Measurements from ENCODE around the gene PSMD13.

Gene PSMD13

DNA sequence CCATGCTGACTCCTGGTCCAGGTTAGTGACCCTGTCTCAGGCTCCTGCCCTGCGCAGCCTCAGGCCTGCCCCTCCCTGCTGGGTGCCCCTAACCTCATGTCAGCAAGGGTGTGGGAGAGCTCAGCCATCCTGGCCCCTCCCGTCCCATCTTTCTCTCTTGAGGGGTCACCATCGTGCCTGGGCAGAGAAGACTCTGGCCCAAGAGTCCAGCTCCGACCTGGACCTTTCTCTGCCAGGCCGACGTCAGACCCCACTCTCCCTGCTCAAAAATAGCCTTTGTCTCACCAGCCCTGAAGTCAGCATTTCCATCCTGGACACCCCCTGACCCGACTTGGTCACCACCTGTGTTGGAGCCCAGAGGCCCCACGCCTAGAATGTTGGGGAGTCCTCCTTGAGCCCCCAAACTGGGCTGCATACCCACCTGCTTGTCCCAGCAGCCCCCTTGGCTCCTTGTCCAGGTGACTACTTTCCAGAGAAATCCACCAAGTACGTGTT lies 39.0 kb upstream of the PSMD13 start:
- no peak for TF ChIP-seq EZH2phosphoT487 (IDR thresholded peaks at IDR 0.05; ENCODE audit: low read length)
- TF ChIP-seq, protein P1, sequence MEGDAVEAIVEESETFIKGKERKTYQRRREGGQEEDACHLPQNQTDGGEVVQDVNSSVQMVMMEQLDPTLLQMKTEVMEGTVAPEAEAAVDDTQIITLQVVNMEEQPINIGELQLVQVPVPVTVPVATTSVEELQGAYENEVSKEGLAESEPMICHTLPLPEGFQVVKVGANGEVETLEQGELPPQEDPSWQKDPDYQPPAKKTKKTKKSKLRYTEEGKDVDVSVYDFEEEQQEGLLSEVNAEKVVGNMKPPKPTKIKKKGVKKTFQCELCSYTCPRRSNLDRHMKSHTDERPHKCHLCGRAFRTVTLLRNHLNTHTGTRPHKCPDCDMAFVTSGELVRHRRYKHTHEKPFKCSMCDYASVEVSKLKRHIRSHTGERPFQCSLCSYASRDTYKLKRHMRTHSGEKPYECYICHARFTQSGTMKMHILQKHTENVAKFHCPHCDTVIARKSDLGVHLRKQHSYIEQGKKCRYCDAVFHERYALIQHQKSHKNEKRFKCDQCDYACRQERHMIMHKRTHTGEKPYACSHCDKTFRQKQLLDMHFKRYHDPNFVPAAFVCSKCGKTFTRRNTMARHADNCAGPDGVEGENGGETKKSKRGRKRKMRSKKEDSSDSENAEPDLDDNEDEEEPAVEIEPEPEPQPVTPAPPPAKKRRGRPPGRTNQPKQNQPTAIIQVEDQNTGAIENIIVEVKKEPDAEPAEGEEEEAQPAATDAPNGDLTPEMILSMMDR (IDR thresholded peaks at IDR 0.05; ENCODE audit: low read length): no peak
- TF ChIP-seq EZH2 (optimal IDR thresholded peaks at IDR 0.05; ENCODE audit: low read depth, low read length): no peak
- Histone ChIP-seq H2AFZ (ENCODE audit: low read length) (no peak overlapping the region), H3K36me3 (replicated peaks; ENCODE audit: insufficient read depth, low read length) (no peaks in the 10 kb centered on the region), H3K4me2 (ENCODE audit: low read depth, low read length) (no peak overlapping the region), H3K79me2 (ENCODE audit: low read length) (no peaks in the 10 kb centered on the region), H3K9me2 (replicated peaks; ENCODE audit: insufficient read depth, low read length) (no peaks in the 10 kb centered on the region), H3K9me3 (replicated peaks; ENCODE audit: insufficient read depth, low read length) (no peaks in the 10 kb centered on the region), H3F3A (ENCODE audit: insufficient read depth, low read length) (no peaks in the 10 kb centered on the region), H3K27ac (ENCODE audit: low read length) (no peak overlapping the region), H4K20me1 (ENCODE audit: insufficient read depth, low read length) (no peaks in the 10 kb centered on the region), H3K4me3 (ENCODE audit: low read length) (no peak overlapping the region), H3K4me1 (ENCODE audit: low read length) (no peaks in the 10 kb centered on the region), H3K27me3 (replicated peaks; ENCODE audit: insufficient read depth, low read length) (no peaks in the 10 kb centered on the region; the same call in 1 of the 2 replicates), H3K9ac (ENCODE audit: low read length) (no peak overlapping the region)
- DNase-seq: no peak

GRCh38 chr11:198236-198806 lies 38.5 kb upstream of the PSMD13 start:
- no peak for DNase-seq
- TF ChIP-seq EZH2phosphoT487 (IDR thresholded peaks at IDR 0.05; ENCODE audit: low read length): no peak
- H3K4me3 ChIP-seq (ENCODE audit: low read length): no peak overlapping the region
- H3K27me3 ChIP-seq (replicated peaks; ENCODE audit: insufficient read depth, low read length): no peaks in the 10 kb centered on the region; the same call in 1 of the 2 replicates
- no peaks in the 10 kb centered on the region for H3K9me2 ChIP-seq (replicated peaks; ENCODE audit: insufficient read depth, low read length)
- no peaks in the 10 kb centered on the region for H3K9me3 ChIP-seq (replicated peaks; ENCODE audit: insufficient read depth, low read length)
- H4K20me1 ChIP-seq (ENCODE audit: insufficient read depth, low read length): no peaks in the 10 kb centered on the region
- H3K27ac ChIP-seq (ENCODE audit: low read length): no peak overlapping the region
- H3K79me2 ChIP-seq (ENCODE audit: low read length): no peaks in the 10 kb centered on the region
- no peak overlapping the region for H3K4me2 ChIP-seq (ENCODE audit: low read depth, low read length)
- no peak overlapping the region for H2AFZ ChIP-seq (ENCODE audit: low read length)
- no peaks in the 10 kb centered on the region for H3F3A ChIP-seq (ENCODE audit: insufficient read depth, low read length)
- H3K9ac ChIP-seq (ENCODE audit: low read length): no peak overlapping the region
- H3K36me3 ChIP-seq (replicated peaks; ENCODE audit: insufficient read depth, low read length): no peaks in the 10 kb centered on the region
- no peaks in the 10 kb centered on the region for H3K4me1 ChIP-seq (ENCODE audit: low read length)

DNA sequence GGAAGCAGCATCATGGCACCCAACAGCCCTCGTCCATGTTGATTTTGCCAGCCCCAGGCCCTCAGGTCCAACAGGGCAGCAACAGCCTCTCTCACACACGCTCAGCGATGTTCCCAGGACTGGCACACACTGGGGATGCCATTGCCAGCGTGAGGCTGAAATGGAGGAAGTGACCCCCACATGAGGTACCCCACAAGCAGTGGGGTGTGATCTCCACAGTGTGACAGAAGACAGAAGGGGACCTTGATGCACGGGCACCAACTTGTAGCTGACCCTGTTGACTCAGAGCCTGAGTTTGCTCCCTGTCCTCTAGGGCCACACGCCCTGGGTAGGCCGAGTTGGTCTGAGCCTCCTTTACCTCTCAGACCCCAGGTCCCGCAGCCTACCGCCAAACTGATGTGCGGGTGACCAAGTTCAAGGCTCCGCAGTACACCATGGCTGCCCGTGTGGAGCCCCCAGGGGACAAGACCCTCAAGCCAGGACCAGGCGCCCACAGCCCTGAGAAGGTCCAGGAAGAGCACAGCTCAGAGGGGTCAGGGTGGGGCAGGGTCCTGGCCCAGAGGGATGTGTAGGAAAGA lies 37.7 kb upstream of the PSMD13 start:
- no peaks in the 10 kb centered on the region for H3K79me2 ChIP-seq (ENCODE audit: low read length)
- H3K4me1 ChIP-seq (ENCODE audit: low read length): no peaks in the 10 kb centered on the region
- TF ChIP-seq, protein P1 (IDR thresholded peaks at IDR 0.05; ENCODE audit: low read length): no peak
- TF ChIP-seq EZH2phosphoT487 (IDR thresholded peaks at IDR 0.05; ENCODE audit: low read length): no peak
- TF ChIP-seq EZH2 (optimal IDR thresholded peaks at IDR 0.05; ENCODE audit: low read depth, low read length): no peak
- H3K9me2 ChIP-seq (replicated peaks; ENCODE audit: insufficient read depth, low read length): no peaks in the 10 kb centered on the region
- H3K27me3 ChIP-seq (replicated peaks; ENCODE audit: insufficient read depth, low read length): no peaks in the 10 kb centered on the region
- H3K9ac ChIP-seq (ENCODE audit: low read length): no peak overlapping the region
- H2AFZ ChIP-seq (ENCODE audit: low read length): no peak overlapping the region
- no peaks in the 10 kb centered on the region for H3K36me3 ChIP-seq (replicated peaks; ENCODE audit: insufficient read depth, low read length)
- H3K27ac ChIP-seq (ENCODE audit: low read length): no peak overlapping the region
- H3K4me3 ChIP-seq (ENCODE audit: low read length): no peak overlapping the region
- H3F3A ChIP-seq (ENCODE audit: insufficient read depth, low read length): no peaks in the 10 kb centered on the region
- H3K4me2 ChIP-seq (ENCODE audit: low read depth, low read length): no peak overlapping the region
- H4K20me1 ChIP-seq (ENCODE audit: insufficient read depth, low read length): no peaks in the 10 kb centered on the region; the same call in 1 of the 2 replicates
- no peaks in the 10 kb centered on the region for H3K9me3 ChIP-seq (replicated peaks; ENCODE audit: insufficient read depth, low read length)
- DNase-seq: no peak

DNA sequence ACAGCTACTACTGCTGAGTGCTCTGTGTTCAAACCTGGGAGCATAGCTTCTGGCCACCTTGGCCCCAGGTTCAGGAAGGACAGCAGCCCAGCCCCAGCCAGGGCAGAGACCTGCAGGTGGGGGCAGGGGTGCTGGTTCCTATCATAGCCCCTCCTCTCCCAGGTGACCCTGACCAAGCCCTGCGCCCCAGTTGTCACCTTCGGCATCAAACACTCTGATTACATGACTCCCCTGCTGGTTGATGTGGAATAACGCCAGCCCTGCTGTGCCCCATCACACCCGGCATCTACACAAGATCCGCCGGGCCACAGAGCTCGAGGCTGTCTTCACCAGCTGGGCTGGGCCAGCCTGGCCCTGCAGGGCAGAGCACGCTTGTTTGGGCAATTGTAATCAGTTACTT lies 37.0 kb upstream of the PSMD13 start:
- no peaks in the 10 kb centered on the region for H3K9me2 ChIP-seq (replicated peaks; ENCODE audit: insufficient read depth, low read length)
- H3K27me3 ChIP-seq (replicated peaks; ENCODE audit: insufficient read depth, low read length): no peaks in the 10 kb centered on the region
- no peaks in the 10 kb centered on the region for H3K4me1 ChIP-seq (ENCODE audit: low read length)
- no peak for DNase-seq
- no peaks in the 10 kb centered on the region for H3K9me3 ChIP-seq (replicated peaks; ENCODE audit: insufficient read depth, low read length)
- H3K4me3 ChIP-seq (ENCODE audit: low read length): no peak overlapping the region
- no peak overlapping the region for H3K9ac ChIP-seq (ENCODE audit: low read length)
- H2AFZ ChIP-seq (ENCODE audit: low read length): no peak overlapping the region
- H3F3A ChIP-seq (ENCODE audit: insufficient read depth, low read length): no peaks in the 10 kb centered on the region
- no peak overlapping the region for H3K27ac ChIP-seq (ENCODE audit: low read length)
- no peaks in the 10 kb centered on the region for H3K36me3 ChIP-seq (replicated peaks; ENCODE audit: insufficient read depth, low read length)
- peaks cover 2% of the 10 kb centered on the region; the same call in 1 of the 2 replicates for H3K79me2 ChIP-seq (ENCODE audit: low read length)
- H4K20me1 ChIP-seq (ENCODE audit: insufficient read depth, low read length): no peaks in the 10 kb centered on the region; the same call in 1 of the 2 replicates
- TF ChIP-seq EZH2 (optimal IDR thresholded peaks at IDR 0.05; ENCODE audit: low read depth, low read length) (no peak), EZH2phosphoT487 (IDR thresholded peaks at IDR 0.05; ENCODE audit: low read length) (no peak)
- TF ChIP-seq, protein P1 (IDR thresholded peaks at IDR 0.05; ENCODE audit: low read length): no peak
- no peak overlapping the region for H3K4me2 ChIP-seq (ENCODE audit: low read depth, low read length)

Data from MM.1S (cell line).